SIG-M5 treated with dmso at 0.1 percent for 504 hours (cell line): ENCODE results near the gene DKK2.
"Not testable (repeated sequence)": the region's sequence is repeated elsewhere in the genome, so short reads cannot be mapped to it uniquely, and the experiment has no call there.

Experiments
- DNase-seq: peaks from one replicate; lab custom pipeline; 2025; ENCODE audit not compliant: unreplicated experiment; lab: John Stamatoyannopoulos, UW

DKK2 gene

GRCh38 chr4:106914223-106914622 lies 121.9 kb downstream of the DKK2 start:
- DNase-seq = no peak

- no peak for DNase-seq
Measured at GRCh38 chr4:106909486-106910188, 126.5 kb downstream of the DKK2 start.

GRCh38 chr4:106908049-106908448 lies 128.1 kb downstream of the DKK2 start:
- not testable (repeated sequence) for DNase-seq

GRCh38 chr4:106907216-106907615 lies 128.9 kb downstream of the DKK2 start:
- no peak for DNase-seq

GRCh38 chr4:106906728-106907127 lies 129.4 kb downstream of the DKK2 start:
- no peak for DNase-seq

GRCh38 chr4:106898621-106899230 lies 137.4 kb downstream of the DKK2 start:
- peak; percentile 42 for DNase-seq

GRCh38 chr4:106893903-106894302 lies 142.2 kb downstream of the DKK2 start:
- no peak for DNase-seq

GRCh38 chr4:106893395-106893881 lies 142.7 kb downstream of the DKK2 start:
- no peak for DNase-seq

GRCh38 chr4:106892786-106893185 lies 143.3 kb downstream of the DKK2 start:
- DNase-seq = no peak

GRCh38 chr4:106875340-106875739 lies 160.8 kb downstream of the DKK2 start:
- DNase-seq = no peak
